PC-3 (cell line): Measurements from ENCODE around the gene MDM1.

Experiments used
- CTCF ChIP-seq: fragments of 300-600 bp; sonication (generic); conservative IDR thresholded peaks from 2 replicates; pipeline ENCODE4 v1.5.1; 2017; ENCODE audit warnings: antibody characterized with exemption, low read depth, mild to moderate bottlenecking, low read length
- EZH2 ChIP-seq: fragments of 300-600 bp; sonication (generic); IDR thresholded peaks from one replicate; pipeline ENCODE4 v1.6.1; 2017; ENCODE audit warnings: antibody characterized with exemption, mild to moderate bottlenecking, low read length; ENCODE audit not compliant: unreplicated experiment
- EZH2phosphoT487 ChIP-seq: fragments of 300-600 bp; sonication (generic); IDR thresholded peaks from 2 replicates; pipeline ENCODE4 v1.6.1; 2018; ENCODE audit warnings: mild to moderate bottlenecking, antibody characterized with exemption, low read length, borderline replicate concordance

GRCh38 chr12:68364328-68364727 is 32.2 kb upstream of the MDM1 start:
- no peak for TF ChIP-seq CTCF
- no peak for TF ChIP-seq EZH2phosphoT487
- no peak for TF ChIP-seq EZH2
